Vagina (tissue), 2 donors: ENCODE results near the gene HINT3.

Experiments
- CTCF ChIP-seq, 3 experiments: fragments of 450-650 bp in 2 of 3; fragments of 200-600 bp in 1 of 3; sonication (generic) in 1 of 3; IDR thresholded peaks; one replicate each; pipeline ENCODE4 v1.5.1; 2017 to 2019; ENCODE audit warnings: antibody characterized with exemption in 3 of 3, mild to moderate bottlenecking in 2 of 3, moderate library complexity in 2 of 3
- POLR2A ChIP-seq, 2 donors: fragments of 450-650 bp; IDR thresholded peaks; one replicate each; pipeline ENCODE4 v1.6.1; 2017; ENCODE audit warnings: antibody characterized with exemption in 2 of 2, mild to moderate bottlenecking in 2 of 2, moderate library complexity in 2 of 2
- POLR2AphosphoS5 ChIP-seq, 2 donors: sonication (generic); formaldehyde crosslinking; IDR thresholded peaks; one replicate each; pipeline ENCODE4 v1.9.0; 2017; ENCODE audit warnings: antibody characterized with exemption in 2 of 2, mild to moderate bottlenecking in 2 of 2, low read depth in 1 of 2; ENCODE audit not compliant: insufficient read depth in 1 of 2

DNA sequence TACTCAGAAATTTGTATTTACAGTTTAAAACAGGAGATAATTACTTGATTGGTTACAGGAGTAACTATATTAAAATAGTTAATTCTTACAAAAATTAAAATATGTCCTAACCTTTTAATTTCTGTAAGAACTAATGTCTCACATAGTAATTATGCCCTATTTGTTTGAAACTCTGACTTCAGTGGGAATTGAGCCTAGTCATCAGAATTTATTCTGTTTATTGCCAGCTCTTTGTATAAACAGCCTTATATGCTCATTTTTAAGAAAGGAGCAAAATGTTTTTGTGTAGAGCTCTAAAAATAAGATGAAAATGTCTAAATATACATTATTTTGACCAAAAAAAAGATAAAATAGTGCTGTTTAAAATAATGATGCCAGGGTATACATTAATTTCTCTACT lies 51.2 kb downstream of the HINT3 start:
- TF ChIP-seq CTCF (IDR thresholded peaks at IDR 0.05), result no peak
- no peak for TF ChIP-seq POLR2A (IDR thresholded peaks at IDR 0.05)
- TF ChIP-seq POLR2AphosphoS5 (IDR thresholded peaks at IDR 0.05; ENCODE audit: insufficient read depth in 1 of 2, low read depth in 1 of 2), result no peak
